ENCODE measurements around the gene USH1C. TPM values are rescaled to one million over a fixed set of nuclear protein-coding genes. Genes with fewer than 3 reads are reported as not detected.

Gene USH1C
- total RNA-seq, 2 experiments from 2014 or later, result not detected

DNA sequence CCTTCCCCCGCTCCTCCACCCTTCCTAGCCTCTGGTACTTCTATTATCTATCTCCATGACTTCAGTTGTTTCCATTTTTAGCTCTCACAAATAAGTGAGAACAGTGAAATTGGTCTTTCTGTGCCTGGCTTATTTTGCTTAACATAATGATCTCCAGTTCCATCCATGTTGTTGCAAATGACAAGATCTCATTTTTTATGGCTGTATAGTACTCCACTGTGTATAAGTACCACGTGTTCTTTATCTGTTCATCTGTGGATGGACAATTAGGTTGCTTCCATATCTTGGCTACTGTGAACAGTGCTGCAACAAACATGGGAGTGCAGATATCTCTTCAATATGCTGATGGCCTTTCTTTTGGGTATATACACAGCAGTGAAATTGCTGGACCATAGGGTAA, 60.7 kb downstream of the USH1C start:
- H3K27ac Mint-ChIP-seq, result no peak overlapping the region
- H3K4me1 Mint-ChIP-seq (ENCODE audit: low read depth), result no peaks in the 10 kb centered on the region
- intact Hi-C loops (cut with micrococcal nuclease), result no loop called here
- POLR2A ChIA-PET, result no interaction called here
- CTCF ChIA-PET, result no interaction called here
- no peaks in the 10 kb centered on the region for H3K36me3 Mint-ChIP-seq
- H3K27me3 Mint-ChIP-seq, result peaks cover 11% of the 10 kb centered on the region
- no peak overlapping the region for H3K4me3 Mint-ChIP-seq
- no peak for DNase-seq
- H3K9me3 Mint-ChIP-seq, result peaks cover 4% of the 10 kb centered on the region

DNA sequence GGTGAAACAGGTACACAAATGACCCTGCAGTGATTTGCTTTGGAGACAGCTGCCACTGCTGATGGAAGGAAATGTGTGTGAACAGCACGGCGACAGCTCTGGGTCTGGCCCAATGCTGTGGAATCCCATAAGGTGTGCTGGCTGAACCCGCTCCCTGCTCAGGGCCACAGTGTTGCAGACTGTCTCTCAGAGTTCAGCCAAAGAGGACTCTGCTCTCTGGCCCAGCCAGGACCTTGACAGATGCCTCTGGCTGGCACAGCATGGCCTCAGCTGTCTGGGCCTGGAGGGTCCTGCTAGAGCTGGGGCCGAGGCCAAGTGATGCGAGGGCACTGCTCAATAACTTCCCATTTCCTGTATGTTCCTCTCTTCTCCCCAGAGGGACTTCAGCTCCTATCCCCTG, 62.3 kb downstream of the USH1C start:
- Mint-ChIP-seq H3K4me1 (ENCODE audit: low read depth) (peaks cover 2% of the 10 kb centered on the region), H3K4me3 (no peak overlapping the region), H3K9me3 (peaks cover 4% of the 10 kb centered on the region), H3K27me3 (peaks cover 21% of the 10 kb centered on the region), H3K36me3 (no peaks in the 10 kb centered on the region), H3K27ac (no peak overlapping the region)
- CTCF ChIA-PET, result interaction anchor here (1.4 kb wide), 1 partner anchor 98 kb away, joined by 4 read pairs; no protein-coding TSS in a partner anchor
- intact Hi-C loops (cut with micrococcal nuclease), result no loop called here
- POLR2A ChIA-PET, result no interaction called here
- no peak for DNase-seq

DNA sequence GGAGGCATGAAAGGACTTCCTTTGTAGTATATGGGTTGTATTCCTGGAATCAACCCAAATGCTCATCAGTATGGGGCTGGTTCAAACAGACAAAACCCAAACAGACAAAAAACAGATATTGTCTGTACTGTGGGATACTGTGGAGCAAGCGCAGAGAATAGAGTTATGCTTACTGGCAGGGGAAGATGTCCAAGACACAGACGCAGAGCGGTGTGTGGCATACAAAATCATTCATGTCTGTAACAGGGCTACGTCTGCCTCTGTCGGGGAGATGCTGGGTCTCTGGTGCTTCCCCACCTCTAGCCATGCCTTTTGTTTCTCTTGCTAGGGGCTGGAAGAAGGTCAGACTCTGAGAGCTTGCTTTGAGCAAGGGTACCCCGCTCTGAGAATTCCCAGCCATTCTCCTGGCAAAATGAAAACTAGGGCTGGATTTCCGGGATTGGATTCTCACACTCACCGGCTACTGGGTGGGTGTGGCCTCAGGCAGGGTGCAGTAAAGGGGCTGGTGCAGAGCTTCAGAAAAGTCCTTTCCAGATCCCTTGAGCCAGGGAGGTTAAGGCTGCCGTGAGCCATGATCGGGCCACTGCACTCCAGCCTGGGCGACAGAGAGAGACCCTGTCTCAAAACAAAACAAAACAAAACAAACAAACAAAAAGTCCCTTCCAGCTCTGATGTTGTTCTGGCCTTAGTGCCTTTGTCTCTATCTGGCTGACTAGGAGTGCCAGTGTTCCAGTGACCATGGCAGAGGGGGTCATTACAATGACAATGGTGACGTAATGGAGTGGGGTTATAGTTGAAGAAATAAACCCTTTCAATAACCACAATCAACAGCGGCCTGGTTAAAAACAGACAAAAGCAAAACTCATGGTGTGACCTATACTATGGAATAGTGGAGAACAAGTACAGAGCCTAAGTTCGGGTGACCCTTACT, 64.7 kb downstream of the USH1C start:
- intact Hi-C loops (cut with micrococcal nuclease), result no loop called here
- no peak for DNase-seq
- H3K27me3 Mint-ChIP-seq, result peaks cover 35% of the 10 kb centered on the region
- ChIA-PET CTCF (no interaction called here), POLR2A (no interaction called here)
- peaks cover 4% of the 10 kb centered on the region for H3K9me3 Mint-ChIP-seq
- no peak overlapping the region for H3K27ac Mint-ChIP-seq
- no peak overlapping the region for H3K4me3 Mint-ChIP-seq
- H3K36me3 Mint-ChIP-seq, result no peaks in the 10 kb centered on the region
- peaks cover 6% of the 10 kb centered on the region for H3K4me1 Mint-ChIP-seq (ENCODE audit: low read depth)

DNA sequence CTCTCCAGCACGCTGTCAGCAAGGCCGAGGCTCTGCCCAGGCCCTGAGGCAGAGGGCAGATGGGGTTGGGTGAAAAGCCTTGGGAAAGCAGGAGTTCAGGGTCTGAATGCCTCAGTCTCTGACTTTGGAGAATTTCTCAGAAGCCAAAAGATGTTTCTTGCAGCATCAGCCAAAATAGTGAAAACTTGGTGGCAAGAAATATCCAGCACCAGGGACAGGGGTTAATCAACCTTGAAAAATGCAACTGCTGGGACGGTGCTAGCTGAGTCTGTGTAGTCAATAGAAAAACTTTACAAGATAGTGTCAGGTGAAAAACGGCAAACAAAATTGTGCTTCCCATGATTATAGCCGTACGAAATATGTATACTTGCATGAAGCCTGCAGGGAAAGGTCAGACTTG, 66.1 kb downstream of the USH1C start:
- intact Hi-C loops (cut with micrococcal nuclease), result no loop called here
- ChIA-PET POLR2A (no interaction called here), CTCF (no interaction called here)
- DNase-seq, result no peak
- H3K9me3 Mint-ChIP-seq, result no peaks in the 10 kb centered on the region
- peaks cover 46% of the 10 kb centered on the region for H3K27me3 Mint-ChIP-seq
- no peaks in the 10 kb centered on the region for H3K36me3 Mint-ChIP-seq
- H3K4me1 Mint-ChIP-seq (ENCODE audit: low read depth), result peaks cover 6% of the 10 kb centered on the region
- H3K27ac Mint-ChIP-seq, result no peak overlapping the region
- no peak overlapping the region for H3K4me3 Mint-ChIP-seq

DNA sequence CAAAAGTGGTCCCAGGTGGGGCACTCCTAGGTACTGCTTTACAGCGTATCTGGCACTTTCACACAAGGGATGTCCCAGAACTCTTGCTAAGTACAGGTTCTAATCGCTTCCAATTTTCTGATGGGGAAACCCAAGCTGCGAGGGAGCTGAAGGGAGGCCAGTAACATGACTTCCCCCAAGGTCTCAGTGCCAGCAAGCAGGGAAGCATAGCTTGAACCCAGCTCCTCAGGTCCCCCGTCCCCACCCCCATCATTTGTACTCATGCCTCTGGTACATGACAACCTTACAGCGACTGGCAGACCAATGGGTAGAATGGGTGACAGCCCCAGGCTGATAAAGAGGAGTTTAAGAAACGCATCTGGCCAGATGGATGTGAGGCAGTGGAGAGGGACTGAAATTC, 66.9 kb downstream of the USH1C start:
- Mint-ChIP-seq H3K27ac (no peak overlapping the region), H3K9me3 (no peaks in the 10 kb centered on the region), H3K4me3 (no peak overlapping the region), H3K36me3 (no peaks in the 10 kb centered on the region), H3K27me3 (peaks cover 49% of the 10 kb centered on the region), H3K4me1 (ENCODE audit: low read depth) (peaks cover 6% of the 10 kb centered on the region)
- ChIA-PET POLR2A (no interaction called here), CTCF (no interaction called here)
- no peak for DNase-seq
- intact Hi-C loops (cut with micrococcal nuclease), result no loop called here

- peaks cover 6% of the 10 kb centered on the region for H3K4me1 Mint-ChIP-seq (ENCODE audit: low read depth)
- intact Hi-C loops (cut with micrococcal nuclease), result no loop called here
- H3K9me3 Mint-ChIP-seq, result no peaks in the 10 kb centered on the region
- no peak overlapping the region for H3K4me3 Mint-ChIP-seq
- ChIA-PET CTCF (no interaction called here), POLR2A (no interaction called here)
- no peaks in the 10 kb centered on the region for H3K36me3 Mint-ChIP-seq
- H3K27me3 Mint-ChIP-seq, result peaks cover 49% of the 10 kb centered on the region
- no peak for DNase-seq
- no peak overlapping the region for H3K27ac Mint-ChIP-seq
Observed at GRCh38 chr11:17477084-17477333, 67.2 kb downstream of the USH1C start.

DNA sequence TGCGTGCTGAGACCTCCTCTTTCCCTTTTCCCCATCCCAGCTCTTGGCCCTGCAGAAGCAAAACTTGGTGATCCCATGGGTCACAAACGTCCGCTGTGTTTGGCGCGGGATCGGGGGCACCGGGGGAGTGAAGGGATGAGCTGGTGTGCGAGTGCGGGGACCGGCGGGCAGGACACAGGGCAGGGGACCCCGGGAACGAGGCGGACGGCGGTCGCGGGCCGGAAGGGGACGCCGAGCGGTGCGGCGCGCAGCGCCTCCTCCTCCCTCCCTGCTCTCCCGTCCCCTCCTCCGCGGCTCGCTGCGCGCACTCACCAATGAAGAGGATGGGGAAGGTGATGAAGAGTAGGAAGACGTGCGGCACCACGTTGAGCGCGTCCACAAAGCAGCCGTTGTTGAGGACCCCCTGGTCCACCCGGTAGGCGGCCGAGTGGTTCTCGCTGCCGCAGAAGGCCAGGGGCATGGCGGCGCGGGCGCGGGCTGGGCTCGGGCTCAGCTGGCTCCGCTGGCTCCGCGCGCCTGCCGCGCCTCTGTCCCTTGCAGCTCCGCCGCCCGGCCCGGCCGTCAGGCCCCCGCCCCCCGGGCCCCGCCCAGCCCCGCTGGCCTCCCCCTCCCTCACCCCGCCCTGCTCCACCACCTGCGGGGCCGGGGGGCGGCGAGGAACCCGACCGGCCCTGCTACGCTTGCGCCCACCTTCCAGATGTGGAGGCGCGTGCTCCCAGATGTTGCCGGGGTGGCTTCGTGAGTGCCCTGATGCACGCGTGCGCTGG, 67.7 kb downstream of the USH1C start, which contains the start of gene ABCC8:
TSS of gene ABCC8 (minus strand) at position 529 of the 767 bp plus-strand sequence. CDS start at position 460, 69 bp downstream.
- H3K27ac Mint-ChIP-seq, result no peak within 1 kb of the TSS
- no peaks in the 10 kb centered on the region for H3K9me3 Mint-ChIP-seq
- intact Hi-C loops (cut with micrococcal nuclease), result no loop called here
- peaks cover 6% of the 10 kb centered on the region for H3K4me1 Mint-ChIP-seq (ENCODE audit: low read depth)
- ChIA-PET POLR2A (no interaction called here), CTCF (interaction anchor here (1.3 kb wide), 1 partner anchor 92 kb away, joined by 3 read pairs; no protein-coding TSS in a partner anchor)
- H3K36me3 Mint-ChIP-seq, result no peaks in the 10 kb centered on the region
- no peak for DNase-seq
- no peak within 1 kb of the TSS for H3K4me3 Mint-ChIP-seq
- H3K27me3 Mint-ChIP-seq, result peaks cover 51% of the 10 kb centered on the region

GRCh38 chr11:17475666-17476316, 68.4 kb downstream of the USH1C start:
- DNase-seq, result no peak
- Mint-ChIP-seq H3K27ac (no peak overlapping the region), H3K4me3 (no peak overlapping the region), H3K36me3 (no peaks in the 10 kb centered on the region), H3K9me3 (no peaks in the 10 kb centered on the region), H3K27me3 (peaks cover 50% of the 10 kb centered on the region), H3K4me1 (ENCODE audit: low read depth) (peaks cover 6% of the 10 kb centered on the region)
- CTCF ChIA-PET, result interaction anchor here (1.2 to 1.3 kb wide), 2 partner anchors 52 to 92 kb away, joined by 3 read pairs; no protein-coding TSS in a partner anchor
- POLR2A ChIA-PET, result no interaction called here
- intact Hi-C loops (cut with micrococcal nuclease), result no loop called here

DNA sequence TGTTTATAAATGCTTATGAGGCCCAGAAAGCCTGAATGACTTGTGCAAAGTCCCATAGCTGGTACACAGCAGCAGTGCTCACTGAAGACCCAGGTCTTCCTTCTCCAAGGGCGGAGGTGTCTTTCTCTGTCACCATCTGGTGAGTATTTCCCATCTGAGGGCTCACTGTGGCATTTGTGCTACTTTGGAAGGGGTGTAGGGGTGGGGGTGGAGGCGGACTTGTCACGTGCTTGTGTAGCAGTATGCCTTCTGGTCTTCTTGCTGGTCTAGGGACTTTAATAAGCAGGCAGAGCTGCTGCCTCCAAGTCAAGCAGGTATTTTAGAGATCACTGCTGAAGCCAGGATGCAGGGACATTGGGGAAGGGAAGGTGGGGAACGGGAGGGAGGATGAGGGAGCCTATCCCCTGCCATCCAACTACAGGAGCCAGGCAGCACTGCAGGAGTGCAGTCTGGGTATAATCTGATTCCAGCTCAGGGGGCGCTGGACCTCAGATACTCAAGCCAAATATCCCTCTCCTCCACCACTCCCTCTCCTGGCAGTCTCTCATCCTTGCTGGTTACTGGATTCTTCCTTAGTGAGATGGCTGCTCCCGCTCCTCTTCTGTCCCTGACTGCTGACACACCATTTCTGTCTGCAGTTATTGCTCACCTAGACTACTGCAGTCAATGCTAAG, 71.0 kb downstream of the USH1C start:
- DNase-seq, result no peak
- H3K4me3 Mint-ChIP-seq, result no peak overlapping the region
- peaks cover 43% of the 10 kb centered on the region for H3K27me3 Mint-ChIP-seq
- H3K36me3 Mint-ChIP-seq, result no peaks in the 10 kb centered on the region
- ChIA-PET POLR2A (no interaction called here), CTCF (interaction anchor here (0.9 kb wide), 1 partner anchor 89 kb away, joined by 4 read pairs; no protein-coding TSS in a partner anchor)
- no peaks in the 10 kb centered on the region for H3K9me3 Mint-ChIP-seq
- intact Hi-C loops (cut with micrococcal nuclease), result no loop called here
- peaks cover 6% of the 10 kb centered on the region for H3K4me1 Mint-ChIP-seq (ENCODE audit: low read depth)
- no peak overlapping the region for H3K27ac Mint-ChIP-seq

- Mint-ChIP-seq H3K36me3 (no peaks in the 10 kb centered on the region), H3K27ac (no peak overlapping the region), H3K27me3 (peaks cover 38% of the 10 kb centered on the region), H3K4me3 (no peak overlapping the region), H3K9me3 (no peaks in the 10 kb centered on the region), H3K4me1 (ENCODE audit: low read depth) (peaks cover 6% of the 10 kb centered on the region)
- no peak for DNase-seq
- ChIA-PET POLR2A (no interaction called here), CTCF (interaction anchor here (0.9 kb wide), 1 partner anchor 88 kb away, joined by 4 read pairs; no protein-coding TSS in a partner anchor)
- intact Hi-C loops (cut with micrococcal nuclease), result no loop called here
Observed at GRCh38 chr11:17472467-17472866, 71.7 kb downstream of the USH1C start.

DNA sequence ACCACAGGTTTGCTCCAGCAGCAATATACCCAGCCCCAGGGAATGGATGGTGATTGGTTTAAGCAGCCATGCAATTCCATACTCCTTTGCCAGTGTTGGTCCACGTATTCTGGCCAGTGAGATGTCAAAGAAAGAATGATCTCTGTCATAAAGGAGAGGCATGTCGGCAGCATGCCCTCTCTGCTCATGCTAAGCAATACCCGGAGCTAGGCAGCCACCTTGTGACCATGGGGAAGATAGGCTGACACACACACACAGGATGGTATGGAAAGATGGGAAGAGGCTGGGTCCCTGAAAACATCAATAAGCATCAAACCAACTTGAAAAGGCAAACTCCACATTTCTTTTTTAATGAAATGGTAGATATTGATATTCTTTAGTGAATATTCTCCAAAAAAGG, 72.7 kb downstream of the USH1C start:
- DNase-seq, result no peak
- intact Hi-C loops (cut with micrococcal nuclease), result no loop called here
- Mint-ChIP-seq H3K4me3 (no peak overlapping the region), H3K36me3 (no peaks in the 10 kb centered on the region), H3K27me3 (peaks cover 32% of the 10 kb centered on the region), H3K9me3 (no peaks in the 10 kb centered on the region), H3K27ac (no peak overlapping the region), H3K4me1 (ENCODE audit: low read depth) (peaks cover 4% of the 10 kb centered on the region)
- ChIA-PET POLR2A (no interaction called here), CTCF (no interaction called here)

GRCh38 chr11:17469998-17470397, 74.2 kb downstream of the USH1C start:
- Mint-ChIP-seq H3K9me3 (no peaks in the 10 kb centered on the region), H3K36me3 (no peaks in the 10 kb centered on the region), H3K4me1 (ENCODE audit: low read depth) (no peaks in the 10 kb centered on the region), H3K27ac (no peak overlapping the region), H3K4me3 (no peak overlapping the region), H3K27me3 (peaks cover 21% of the 10 kb centered on the region)
- intact Hi-C loops (cut with micrococcal nuclease), result no loop called here
- CTCF ChIA-PET, result no interaction called here
- no peak for DNase-seq
- POLR2A ChIA-PET, result no interaction called here
